HG02981 (cell line): ENCODE measurements around the gene DENND5B.
A peak's percentile ranks its signal among the peaks of the same experiment; 100 is the strongest.
"Not testable (repeated sequence)": the region's sequence is repeated elsewhere in the genome, so short reads cannot be mapped to it uniquely, and the experiment has no call there.

Experiments
- ATAC-seq: cut with Tn5 transposase; IDR thresholded peaks from one replicate; pipeline ENCODE4 v1.9.1; 2021; ENCODE audit warnings: mild to moderate bottlenecking, moderate library complexity; ENCODE audit not compliant: unreplicated experiment

The DENND5B gene

GRCh38 chr12:31590642-31591379 is at the start of gene DENND5B:
DENND5B (minus strand) TSS chr12:31591136; CDS start chr12:31590832, 304 bp downstream.
- peak; percentile 60 for ATAC-seq

- ATAC-seq, result no peak
These were observed 43.7 kb upstream of the DENND5B start for GRCh38 chr12:31634620-31635019.

- ATAC-seq, result no peak
These were observed 42.5 kb upstream of the DENND5B start for GRCh38 chr12:31633464-31633863.

DNA sequence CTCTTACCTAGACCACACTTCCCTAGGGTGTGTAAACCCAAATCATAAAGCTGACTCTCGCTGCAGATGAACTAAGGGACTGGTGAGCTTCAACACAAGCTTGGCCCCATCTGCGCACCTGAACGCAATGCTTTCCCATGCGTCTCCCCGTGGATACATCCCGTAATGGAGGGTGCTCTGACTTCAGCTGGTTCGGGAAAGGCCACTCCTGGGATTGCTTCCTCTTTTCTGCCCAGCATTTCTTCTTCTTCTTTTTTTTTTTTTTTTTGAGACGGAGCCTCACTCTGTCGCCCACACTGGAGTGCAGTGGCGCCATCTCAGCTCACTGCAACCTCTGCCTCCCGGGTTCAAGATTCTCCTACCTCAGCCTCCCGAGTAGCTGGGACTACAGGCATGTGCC is 40.9 kb upstream of the DENND5B start:
- no peak for ATAC-seq

DNA sequence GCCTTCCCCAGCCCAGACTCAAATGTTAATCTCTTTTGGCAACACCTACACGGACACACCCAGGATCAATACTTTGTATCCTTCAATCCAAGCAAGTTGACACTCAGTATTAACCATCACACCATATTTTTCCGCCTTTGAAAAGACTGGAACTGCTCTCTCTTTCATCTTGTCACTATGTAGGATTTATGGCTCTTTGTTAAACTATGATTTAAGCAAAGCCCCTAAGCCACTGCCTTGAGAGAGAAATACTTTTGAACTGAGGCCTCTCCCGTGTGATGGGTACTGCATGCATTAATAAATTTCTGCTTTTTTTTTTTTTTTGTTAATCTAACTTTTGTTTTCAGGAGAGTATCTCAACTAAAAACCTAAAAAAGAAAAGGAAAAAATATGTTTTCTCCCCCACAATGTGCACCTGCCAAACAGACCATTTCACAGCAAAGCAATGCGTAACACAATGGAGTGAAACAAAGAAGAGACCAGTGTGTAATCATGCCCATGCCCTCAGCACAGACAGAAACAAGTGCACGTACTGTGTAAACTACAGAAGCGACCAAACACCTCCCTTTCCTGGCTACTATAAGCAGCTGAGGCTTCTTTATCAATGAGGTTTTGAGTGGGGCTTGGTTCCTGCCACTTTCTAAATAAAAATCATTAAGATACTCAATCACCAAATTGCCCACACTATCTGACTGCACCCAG is 40.2 kb upstream of the DENND5B start:
- ATAC-seq, result no peak

GRCh38 chr12:31629756-31630732 is 39.1 kb upstream of the DENND5B start:
- ATAC-seq, result no peak

DNA sequence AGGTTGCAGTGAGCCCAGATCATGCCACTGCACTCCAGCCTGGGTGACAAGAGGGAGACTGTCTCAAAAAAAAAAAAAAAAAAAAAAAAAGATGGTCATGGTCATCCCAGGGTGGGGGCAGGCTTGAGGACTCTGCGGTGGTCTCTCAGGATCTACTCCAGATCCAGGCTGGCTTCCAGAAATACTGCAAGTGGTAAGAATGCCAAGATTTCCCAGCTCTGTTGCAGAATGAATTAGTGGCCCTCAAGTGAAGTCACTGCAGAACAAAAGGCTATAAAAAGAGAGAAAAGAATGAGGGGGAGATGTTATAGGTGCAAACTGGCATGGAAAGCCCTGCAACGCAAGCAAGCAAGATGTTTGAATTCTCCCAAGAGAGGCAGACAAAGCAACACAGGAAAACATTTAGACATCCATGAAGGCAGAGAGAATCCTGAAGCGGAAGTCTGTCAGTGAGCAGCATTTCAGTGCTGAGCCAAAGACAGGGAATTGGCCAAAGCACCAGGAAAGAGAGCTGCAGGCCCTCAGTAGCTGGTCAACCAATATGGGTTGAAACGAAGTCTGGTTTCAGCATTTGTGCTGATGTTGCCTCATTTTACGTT is 36.6 kb upstream of the DENND5B start:
- no peak for ATAC-seq

GRCh38 chr12:31626270-31626995 is 35.5 kb upstream of the DENND5B start:
- no peak for ATAC-seq

DNA sequence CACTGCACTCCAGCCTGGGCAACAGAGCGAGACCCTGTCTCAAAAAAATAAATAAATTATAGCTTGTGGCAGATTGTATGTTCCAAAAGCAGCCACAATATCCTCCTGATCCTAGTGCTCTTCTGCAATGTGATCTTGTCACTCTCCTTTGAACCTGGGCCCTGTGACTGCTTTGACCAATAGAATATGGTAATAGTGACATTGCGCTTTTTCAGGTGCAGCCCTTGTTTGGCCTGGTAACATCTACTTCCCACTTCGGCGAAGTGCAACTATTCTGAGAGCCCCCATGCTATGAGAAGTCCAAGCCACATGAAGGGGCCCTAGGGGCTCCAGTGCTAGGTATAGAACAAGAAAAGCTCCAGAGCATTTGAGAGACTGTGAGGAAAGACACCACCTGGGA is 31.1 kb upstream of the DENND5B start:
- no peak for ATAC-seq

GRCh38 chr12:31620311-31620710 is 29.4 kb upstream of the DENND5B start:
- ATAC-seq, result no peak

DNA sequence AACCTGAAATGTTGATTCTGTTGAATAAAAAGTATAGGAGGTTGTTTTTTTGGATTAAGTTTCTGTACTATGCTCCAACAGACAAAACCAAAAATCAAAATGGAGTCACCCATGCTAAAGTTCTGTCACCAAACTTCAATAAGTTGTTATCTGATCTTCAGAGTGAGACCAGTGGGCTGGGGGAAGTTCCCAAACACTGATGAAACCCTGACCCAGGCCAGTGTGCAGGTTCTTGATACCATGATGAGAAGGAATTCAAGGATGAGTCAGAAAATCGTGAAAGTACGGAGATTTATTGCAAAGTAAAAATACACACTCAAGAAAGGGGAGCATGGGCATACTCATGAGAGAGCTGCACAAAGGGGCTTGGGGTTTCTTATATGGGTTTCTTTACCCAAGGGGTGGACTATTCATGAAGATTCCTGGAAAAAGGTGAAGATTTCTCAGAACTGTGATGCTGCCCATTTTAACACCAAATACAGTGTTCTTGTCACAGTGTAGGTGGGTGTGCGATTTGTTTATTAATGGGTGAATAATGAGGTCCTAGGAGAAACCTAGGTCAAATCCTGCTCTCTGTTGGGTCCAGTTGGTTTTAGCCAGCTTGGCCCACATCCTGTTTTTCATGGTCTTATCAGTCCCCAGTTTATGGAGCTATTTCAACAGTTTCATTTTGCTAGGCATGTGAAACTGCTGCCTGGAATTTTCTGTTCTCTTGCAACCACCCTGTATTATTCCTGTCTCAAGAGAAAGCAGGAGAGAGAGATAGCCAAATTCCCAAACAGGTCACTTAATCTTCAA is 27.5 kb upstream of the DENND5B start:
- no peak for ATAC-seq

DNA sequence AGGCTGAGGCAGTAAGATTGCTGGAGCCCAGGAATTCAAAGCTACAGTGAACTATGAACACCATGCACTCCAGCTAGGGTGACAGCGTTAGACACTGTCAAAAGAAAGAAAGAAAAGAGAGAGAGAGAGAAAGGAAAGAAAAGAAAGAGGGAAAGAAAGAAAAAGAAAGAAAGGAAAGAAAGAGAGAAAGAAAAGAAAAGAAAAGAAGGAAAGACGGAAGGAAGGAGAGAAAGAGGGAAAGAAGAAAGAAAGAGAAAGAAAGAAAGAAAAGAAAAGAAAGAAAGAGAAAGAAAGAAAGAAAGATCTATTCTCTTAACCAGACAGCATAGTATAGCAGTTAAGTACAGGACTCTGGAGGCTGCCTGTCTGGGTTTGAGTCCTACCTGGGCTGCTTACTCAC is 21.9 kb upstream of the DENND5B start:
- no peak for ATAC-seq

- ATAC-seq, result not testable (repeated sequence)
These were observed 17.4 kb upstream of the DENND5B start for GRCh38 chr12:31608299-31608698.

DNA sequence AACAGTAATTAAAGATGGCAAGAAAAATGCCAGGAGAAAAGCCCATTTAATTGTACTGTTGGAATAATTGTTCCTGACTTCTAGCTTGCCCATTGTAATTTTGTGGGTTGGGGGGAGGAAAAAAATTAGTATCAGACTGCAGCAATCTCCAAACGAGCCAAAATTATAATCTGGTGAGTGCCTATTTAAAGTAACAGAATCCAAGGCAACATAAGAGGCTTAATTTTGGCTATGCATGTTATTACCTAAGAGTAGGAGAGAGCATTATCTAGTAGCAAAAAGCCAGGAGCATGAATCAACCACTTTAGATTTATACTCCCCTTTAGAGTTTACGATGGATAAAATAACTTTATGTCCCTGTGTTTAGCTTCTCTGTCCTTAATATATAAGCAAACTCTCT is 14.6 kb upstream of the DENND5B start:
- no peak for ATAC-seq

GRCh38 chr12:31603546-31604009 is 12.6 kb upstream of the DENND5B start:
- ATAC-seq, result peak; percentile 94

DNA sequence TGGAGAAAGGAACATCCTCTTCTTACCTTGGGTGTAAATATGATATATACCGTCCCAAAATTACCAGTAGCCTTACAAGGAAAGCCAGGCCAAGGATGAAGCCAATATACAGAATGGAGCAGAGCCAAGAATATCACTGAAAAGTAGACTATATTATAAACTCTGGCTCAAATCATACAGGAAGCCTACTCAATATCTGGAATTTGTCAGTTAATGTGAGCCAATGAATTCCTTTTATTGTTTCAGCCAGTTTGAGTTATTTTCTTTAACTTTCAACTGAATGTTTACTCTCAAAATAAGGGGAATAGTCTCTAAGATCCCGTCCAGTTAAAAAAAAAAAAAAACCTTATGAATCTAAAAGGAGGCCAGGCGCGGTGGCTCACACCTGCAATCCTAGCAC is 9.8 kb upstream of the DENND5B start:
- ATAC-seq, result no peak

GRCh38 chr12:31600252-31600651 is 9.3 kb upstream of the DENND5B start:
- ATAC-seq, result no peak

DNA sequence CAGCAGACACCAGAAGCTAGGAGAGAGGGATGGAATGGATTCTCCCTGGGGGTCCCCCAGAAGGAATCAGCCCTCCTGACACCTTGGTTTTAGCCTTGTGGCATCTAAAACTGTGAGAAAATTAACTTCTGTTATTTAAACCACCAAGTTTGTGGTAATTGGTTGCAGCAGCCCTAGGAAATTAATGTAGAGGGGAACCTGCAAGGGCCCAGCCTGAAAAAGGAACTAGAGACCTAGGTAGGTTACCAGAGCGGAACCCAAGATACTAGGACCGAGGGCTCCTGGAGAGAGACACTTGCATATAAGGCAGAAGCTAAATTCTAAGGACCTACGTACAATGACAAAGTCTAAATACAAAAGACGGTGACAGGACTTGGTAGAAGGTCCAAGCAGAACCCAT is 8.1 kb upstream of the DENND5B start:
- peak; percentile 54 for ATAC-seq

GRCh38 chr12:31597066-31597465 is 6.1 kb upstream of the DENND5B start:
- ATAC-seq, result no peak
